Liver (tissue), 3 donors: Measurements from ENCODE around the gene ADAMTS2.

ENCODE experiments used
- GABPA ChIP-seq, 2 donors: IDR thresholded peaks in 1 of 2; conservative IDR thresholded peaks in 1 of 2; 2 replicates each; pipeline ENCODE4 v1.6.1; 2016; ENCODE audit warnings: antibody characterized with exemption in 2 of 2, mild to moderate bottlenecking in 1 of 2, moderate library complexity in 1 of 2
- NR2F2 ChIP-seq: IDR thresholded peaks from 2 replicates; pipeline ENCODE4 v1.6.1; 2016; ENCODE audit warnings: antibody characterized with exemption
- RAD21 ChIP-seq, 2 donors: IDR thresholded peaks; 2 replicates each; pipeline ENCODE4 v1.6.1; 2016; ENCODE audit warnings: antibody characterized with exemption in 2 of 2, mild to moderate bottlenecking in 2 of 2
- SP1 ChIP-seq: IDR thresholded peaks from 2 replicates; pipeline ENCODE4 v1.6.1; 2018; ENCODE audit warnings: antibody characterized with exemption, mild to moderate bottlenecking
- TAF1 ChIP-seq: conservative IDR thresholded peaks from 2 replicates; pipeline ENCODE4 v1.6.1; 2016; ENCODE audit warnings: antibody characterized with exemption, mild to moderate bottlenecking
- YY1 ChIP-seq: IDR thresholded peaks from 2 replicates; pipeline ENCODE4 v1.6.1; 2016; ENCODE audit warnings: antibody characterized with exemption, mild to moderate bottlenecking
- TF ChIP-seq, protein P1 (sequence below): fragments of 150-350 bp; IDR thresholded peaks from 2 replicates; pipeline ENCODE4 v1.5.1; 2017; ENCODE audit warnings: improper control_type of control experiment, low read depth, low read length; ENCODE audit not compliant: missing input control
- TF ChIP-seq, protein P2 (sequence below): IDR thresholded peaks from 2 replicates; pipeline ENCODE4 v1.6.1; 2016; ENCODE audit warnings: antibody characterized with exemption
- donor health status: healthy.
- donor health status: healthy.

DNA sequence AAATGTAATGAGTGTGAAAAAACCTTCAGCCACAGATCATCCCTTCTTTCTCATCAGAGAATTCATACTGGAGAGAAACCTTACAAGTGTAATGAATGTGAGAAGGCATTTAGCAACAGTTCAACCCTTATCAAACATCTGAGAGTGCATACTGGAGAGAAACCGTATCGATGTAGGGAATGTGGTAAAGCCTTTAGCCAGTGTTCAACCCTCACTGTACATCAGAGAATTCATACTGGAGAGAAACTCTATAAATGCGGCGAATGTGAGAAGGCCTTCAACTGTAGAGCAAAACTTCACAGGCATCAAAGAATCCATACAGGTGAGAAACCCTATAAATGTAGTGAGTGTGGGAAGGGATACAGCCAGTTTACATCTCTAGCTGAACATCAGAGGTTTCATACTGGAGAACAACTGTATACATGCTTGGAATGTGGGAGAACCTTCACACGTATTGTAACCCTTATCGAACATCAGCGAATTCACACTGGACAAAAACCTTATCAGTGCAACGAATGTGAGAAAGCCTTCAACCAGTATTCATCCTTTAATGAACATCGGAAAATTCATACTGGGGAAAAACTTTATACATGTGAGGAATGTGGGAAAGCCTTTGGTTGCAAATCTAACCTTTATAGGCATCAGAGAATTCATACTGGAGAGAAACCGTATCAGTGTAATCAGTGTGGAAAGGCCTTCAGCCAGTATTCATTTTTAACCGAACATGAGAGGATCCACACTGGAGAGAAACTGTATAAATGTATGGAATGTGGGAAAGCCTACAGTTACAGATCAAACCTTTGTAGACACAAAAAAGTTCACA is 265.9 kb downstream of the ADAMTS2 start:
- TF ChIP-seq SP1: no peak
- no peak for TF ChIP-seq YY1
- TF ChIP-seq, protein P1, sequence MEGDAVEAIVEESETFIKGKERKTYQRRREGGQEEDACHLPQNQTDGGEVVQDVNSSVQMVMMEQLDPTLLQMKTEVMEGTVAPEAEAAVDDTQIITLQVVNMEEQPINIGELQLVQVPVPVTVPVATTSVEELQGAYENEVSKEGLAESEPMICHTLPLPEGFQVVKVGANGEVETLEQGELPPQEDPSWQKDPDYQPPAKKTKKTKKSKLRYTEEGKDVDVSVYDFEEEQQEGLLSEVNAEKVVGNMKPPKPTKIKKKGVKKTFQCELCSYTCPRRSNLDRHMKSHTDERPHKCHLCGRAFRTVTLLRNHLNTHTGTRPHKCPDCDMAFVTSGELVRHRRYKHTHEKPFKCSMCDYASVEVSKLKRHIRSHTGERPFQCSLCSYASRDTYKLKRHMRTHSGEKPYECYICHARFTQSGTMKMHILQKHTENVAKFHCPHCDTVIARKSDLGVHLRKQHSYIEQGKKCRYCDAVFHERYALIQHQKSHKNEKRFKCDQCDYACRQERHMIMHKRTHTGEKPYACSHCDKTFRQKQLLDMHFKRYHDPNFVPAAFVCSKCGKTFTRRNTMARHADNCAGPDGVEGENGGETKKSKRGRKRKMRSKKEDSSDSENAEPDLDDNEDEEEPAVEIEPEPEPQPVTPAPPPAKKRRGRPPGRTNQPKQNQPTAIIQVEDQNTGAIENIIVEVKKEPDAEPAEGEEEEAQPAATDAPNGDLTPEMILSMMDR: no peak
- no peak for TF ChIP-seq NR2F2
- no peak for TF ChIP-seq TAF1
- TF ChIP-seq, protein P2, sequence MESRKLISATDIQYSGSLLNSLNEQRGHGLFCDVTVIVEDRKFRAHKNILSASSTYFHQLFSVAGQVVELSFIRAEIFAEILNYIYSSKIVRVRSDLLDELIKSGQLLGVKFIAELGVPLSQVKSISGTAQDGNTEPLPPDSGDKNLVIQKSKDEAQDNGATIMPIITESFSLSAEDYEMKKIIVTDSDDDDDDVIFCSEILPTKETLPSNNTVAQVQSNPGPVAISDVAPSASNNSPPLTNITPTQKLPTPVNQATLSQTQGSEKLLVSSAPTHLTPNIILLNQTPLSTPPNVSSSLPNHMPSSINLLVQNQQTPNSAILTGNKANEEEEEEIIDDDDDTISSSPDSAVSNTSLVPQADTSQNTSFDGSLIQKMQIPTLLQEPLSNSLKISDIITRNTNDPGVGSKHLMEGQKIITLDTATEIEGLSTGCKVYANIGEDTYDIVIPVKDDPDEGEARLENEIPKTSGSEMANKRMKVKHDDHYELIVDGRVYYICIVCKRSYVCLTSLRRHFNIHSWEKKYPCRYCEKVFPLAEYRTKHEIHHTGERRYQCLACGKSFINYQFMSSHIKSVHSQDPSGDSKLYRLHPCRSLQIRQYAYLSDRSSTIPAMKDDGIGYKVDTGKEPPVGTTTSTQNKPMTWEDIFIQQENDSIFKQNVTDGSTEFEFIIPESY: no peak
- no peak for TF ChIP-seq GABPA (IDR thresholded peaks at IDR 0.05 in 1 of 2, conservative IDR thresholded peaks at IDR 0.05 in 1 of 2)
- TF ChIP-seq RAD21 (IDR thresholded peaks at IDR 0.05): no peak
